Measurements from ENCODE around the gene MBP.

Gene MBP

GRCh38 chr18:77051581-77052296, 80.8 kb downstream of the MBP start:
- H3K9me3 Mint-ChIP-seq: no peaks in the 10 kb centered on the region
- H3K4me3 Mint-ChIP-seq: no peak overlapping the region
- H3K27me3 Mint-ChIP-seq (ENCODE audit: low read depth): no peaks in the 10 kb centered on the region
- peaks cover 20% of the 10 kb centered on the region for H3K36me3 Mint-ChIP-seq (ENCODE audit: low read depth)
- H3K4me1 Mint-ChIP-seq (ENCODE audit: low read depth): peaks cover 46% of the 10 kb centered on the region
- peak overlapping the region; percentile 50 for H3K27ac Mint-ChIP-seq

GRCh38 chr18:77049938-77050337, 82.6 kb downstream of the MBP start:
- Mint-ChIP-seq H3K4me3 (no peak overlapping the region), H3K9me3 (no peaks in the 10 kb centered on the region), H3K4me1 (ENCODE audit: low read depth) (peaks cover 32% of the 10 kb centered on the region), H3K27me3 (ENCODE audit: low read depth) (no peaks in the 10 kb centered on the region), H3K27ac (no peak overlapping the region), H3K36me3 (ENCODE audit: low read depth) (peaks cover 27% of the 10 kb centered on the region)

GRCh38 chr18:77047803-77048419, 84.7 kb downstream of the MBP start:
- Mint-ChIP-seq H3K4me3 (no peak overlapping the region), H3K9me3 (no peaks in the 10 kb centered on the region), H3K36me3 (ENCODE audit: low read depth) (peaks cover 43% of the 10 kb centered on the region), H3K4me1 (ENCODE audit: low read depth) (peaks cover 17% of the 10 kb centered on the region), H3K27ac (peak overlapping the region; percentile 2), H3K27me3 (ENCODE audit: low read depth) (no peaks in the 10 kb centered on the region)

GRCh38 chr18:77046994-77047393, 85.6 kb downstream of the MBP start:
- peaks cover 13% of the 10 kb centered on the region for H3K4me1 Mint-ChIP-seq (ENCODE audit: low read depth)
- H3K36me3 Mint-ChIP-seq (ENCODE audit: low read depth): peaks cover 52% of the 10 kb centered on the region
- H3K27ac Mint-ChIP-seq: peak overlapping the region; percentile 28
- no peaks in the 10 kb centered on the region for H3K27me3 Mint-ChIP-seq (ENCODE audit: low read depth)
- H3K4me3 Mint-ChIP-seq: no peak overlapping the region
- H3K9me3 Mint-ChIP-seq: peaks cover 3% of the 10 kb centered on the region

GRCh38 chr18:77046409-77046808, 86.2 kb downstream of the MBP start:
- no peak overlapping the region for H3K4me3 Mint-ChIP-seq
- H3K27ac Mint-ChIP-seq: no peak overlapping the region
- H3K27me3 Mint-ChIP-seq (ENCODE audit: low read depth): no peaks in the 10 kb centered on the region
- H3K4me1 Mint-ChIP-seq (ENCODE audit: low read depth): peaks cover 13% of the 10 kb centered on the region
- H3K9me3 Mint-ChIP-seq: peaks cover 9% of the 10 kb centered on the region
- H3K36me3 Mint-ChIP-seq (ENCODE audit: low read depth): peaks cover 54% of the 10 kb centered on the region

- Mint-ChIP-seq H3K4me1 (ENCODE audit: low read depth) (peaks cover 12% of the 10 kb centered on the region), H3K36me3 (ENCODE audit: low read depth) (peaks cover 56% of the 10 kb centered on the region), H3K4me3 (no peak overlapping the region), H3K27ac (no peak overlapping the region), H3K9me3 (peaks cover 10% of the 10 kb centered on the region), H3K27me3 (ENCODE audit: low read depth) (no peaks in the 10 kb centered on the region)
Observed at GRCh38 chr18:77045677-77046076, 86.9 kb downstream of the MBP start.

GRCh38 chr18:77044866-77045664, 87.5 kb downstream of the MBP start:
- Mint-ChIP-seq H3K36me3 (ENCODE audit: low read depth) (peaks cover 59% of the 10 kb centered on the region), H3K27me3 (ENCODE audit: low read depth) (no peaks in the 10 kb centered on the region), H3K27ac (peak overlapping the region; percentile 8), H3K4me1 (ENCODE audit: low read depth) (peaks cover 14% of the 10 kb centered on the region), H3K9me3 (peaks cover 10% of the 10 kb centered on the region), H3K4me3 (no peak overlapping the region)

GRCh38 chr18:77043541-77044280, 88.9 kb downstream of the MBP start:
- peaks cover 10% of the 10 kb centered on the region for H3K9me3 Mint-ChIP-seq
- peaks cover 20% of the 10 kb centered on the region for H3K4me1 Mint-ChIP-seq (ENCODE audit: low read depth)
- no peak overlapping the region for H3K4me3 Mint-ChIP-seq
- peaks cover 65% of the 10 kb centered on the region for H3K36me3 Mint-ChIP-seq (ENCODE audit: low read depth)
- H3K27me3 Mint-ChIP-seq (ENCODE audit: low read depth): no peaks in the 10 kb centered on the region
- H3K27ac Mint-ChIP-seq: no peak overlapping the region

- Mint-ChIP-seq H3K9me3 (peaks cover 10% of the 10 kb centered on the region), H3K4me1 (ENCODE audit: low read depth) (peaks cover 19% of the 10 kb centered on the region), H3K4me3 (no peak overlapping the region), H3K27me3 (ENCODE audit: low read depth) (no peaks in the 10 kb centered on the region), H3K36me3 (ENCODE audit: low read depth) (peaks cover 58% of the 10 kb centered on the region), H3K27ac (no peak overlapping the region)
Observed at GRCh38 chr18:77042583-77042982, 90.0 kb downstream of the MBP start.

GRCh38 chr18:77039196-77040130, 93.1 kb downstream of the MBP start:
- Mint-ChIP-seq H3K4me1 (ENCODE audit: low read depth) (peaks cover 27% of the 10 kb centered on the region), H3K27ac (peak overlapping the region; percentile 49), H3K36me3 (ENCODE audit: low read depth) (peaks cover 51% of the 10 kb centered on the region), H3K9me3 (peaks cover 10% of the 10 kb centered on the region), H3K4me3 (no peak overlapping the region), H3K27me3 (ENCODE audit: low read depth) (no peaks in the 10 kb centered on the region)

- Mint-ChIP-seq H3K27me3 (ENCODE audit: low read depth) (no peaks in the 10 kb centered on the region), H3K9me3 (peaks cover 10% of the 10 kb centered on the region), H3K36me3 (ENCODE audit: low read depth) (peaks cover 45% of the 10 kb centered on the region), H3K4me3 (no peak overlapping the region), H3K27ac (no peak overlapping the region), H3K4me1 (ENCODE audit: low read depth) (peaks cover 25% of the 10 kb centered on the region)
Observed at GRCh38 chr18:77038182-77038858, 94.3 kb downstream of the MBP start.

GRCh38 chr18:77037567-77037966, 95.0 kb downstream of the MBP start:
- Mint-ChIP-seq H3K4me3 (no peak overlapping the region), H3K4me1 (ENCODE audit: low read depth) (peaks cover 27% of the 10 kb centered on the region), H3K27me3 (ENCODE audit: low read depth) (no peaks in the 10 kb centered on the region), H3K27ac (no peak overlapping the region), H3K9me3 (peaks cover 10% of the 10 kb centered on the region), H3K36me3 (ENCODE audit: low read depth) (peaks cover 40% of the 10 kb centered on the region)

Measured in T-helper 1 cell treated with Interleukin-12 subunit alpha and Interleukin-12 subunit beta and Interleukin-4 antibody, amounts not matched to agents 30 μg/mL and 1 μg/mL, for 36 hours (primary cell).